Esophagus squamous epithelium (tissue), 4 donors: Measurements from ENCODE around the gene LGSN.
"Not testable (repeated sequence)": the region's sequence is repeated elsewhere in the genome, so short reads cannot be mapped to it uniquely, and the experiment has no call there.

ENCODE experiments used
- CTCF ChIP-seq, 6 experiments: fragments of 450-650 bp in 4 of 6; fragments of 200-600 bp in 2 of 6; sonication (generic) in 2 of 6; IDR thresholded peaks; one replicate each; pipeline ENCODE4 v1.5.1; 2016 to 2019; ENCODE audit warnings: antibody characterized with exemption in 6 of 6, mild to moderate bottlenecking in 4 of 6, moderate library complexity in 4 of 6
- POLR2A ChIP-seq, 4 donors: fragments of 450-650 bp; IDR thresholded peaks; one replicate each; pipeline ENCODE4 v1.6.1; 2017; ENCODE audit warnings: antibody characterized with exemption in 4 of 4, mild to moderate bottlenecking in 4 of 4, moderate library complexity in 3 of 4

GRCh38 chr6:63357384-63357783 is 37.6 kb upstream of the LGSN start:
- not testable (repeated sequence) for TF ChIP-seq POLR2A, CTCF (IDR thresholded peaks at IDR 0.05)
